ENCODE measurements around the gene ABL1.

GRCh38 chr9:130872093-130872492, 37.0 kb downstream of the ABL1 start:
- TF ChIP-seq CTCF (tag by site-specific recombination; IDR thresholded peaks at IDR 0.05) (no peak), SCRT2 (tag by site-specific recombination; IDR thresholded peaks at IDR 0.05) (no peak), ZBTB11 (tag by site-specific recombination; conservative IDR thresholded peaks at IDR 0.05; ENCODE audit: low read depth) (no peak), REPIN1 (tag by site-specific recombination; IDR thresholded peaks at IDR 0.05; ENCODE audit: low read depth) (no peak), ZNF302 (tag by site-specific recombination; IDR thresholded peaks at IDR 0.05; ENCODE audit: low read depth) (no peak), ZNF211 (tag by site-specific recombination; IDR thresholded peaks at IDR 0.05; ENCODE audit: low read depth) (no peak), YY1 (tag by site-specific recombination; IDR thresholded peaks at IDR 0.05) (no peak), SP2 (tag by site-specific recombination; IDR thresholded peaks at IDR 0.05) (no peak), ZNF473 (tag by site-specific recombination; IDR thresholded peaks at IDR 0.05) (no peak)

All from HEK293 (cell line).